HG02852 (cell line): ENCODE measurements around the gene C11orf24.

ENCODE experiments used
- ATAC-seq: cut with Tn5 transposase; IDR thresholded peaks from one replicate; pipeline ENCODE4 v1.9.1; 2021; ENCODE audit warnings: mild to moderate bottlenecking, moderate library complexity; ENCODE audit not compliant: unreplicated experiment

Gene C11orf24

GRCh38 chr11:68271023-68271780 lies 571 bp downstream of the C11orf24 start:
- ATAC-seq = peak; percentile 5

- ATAC-seq = no peak
These were observed 1.4 kb downstream of the C11orf24 start for GRCh38 chr11:68270196-68271022.

GRCh38 chr11:68269414-68270081 lies 2.2 kb downstream of the C11orf24 start:
- ATAC-seq = no peak

- no peak for ATAC-seq
These were observed 3.9 kb downstream of the C11orf24 start for GRCh38 chr11:68267881-68268240.

- ATAC-seq = no peak
These were observed 4.6 kb downstream of the C11orf24 start for GRCh38 chr11:68266936-68267880.

GRCh38 chr11:68266121-68266891 lies 5.5 kb downstream of the C11orf24 start:
- peak; percentile 72 for ATAC-seq

- ATAC-seq = no peak
These were observed 6.8 kb downstream of the C11orf24 start for GRCh38 chr11:68264741-68265540.

- no peak for ATAC-seq
These were observed 7.5 kb downstream of the C11orf24 start for GRCh38 chr11:68264244-68264643.

- no peak for ATAC-seq
These were observed 8.2 kb downstream of the C11orf24 start for GRCh38 chr11:68263444-68264035.

GRCh38 chr11:68262544-68262827 lies 9.3 kb downstream of the C11orf24 start:
- no peak for ATAC-seq

- no peak for ATAC-seq
These were observed 9.8 kb downstream of the C11orf24 start for GRCh38 chr11:68261749-68262543.

GRCh38 chr11:68261006-68261405 lies 10.8 kb downstream of the C11orf24 start:
- no peak for ATAC-seq

GRCh38 chr11:68260484-68260883 lies 11.3 kb downstream of the C11orf24 start:
- no peak for ATAC-seq

GRCh38 chr11:68259122-68259959 lies 12.4 kb downstream of the C11orf24 start:
- no peak for ATAC-seq

- ATAC-seq = no peak
These were observed 13.4 kb downstream of the C11orf24 start for GRCh38 chr11:68258363-68258765.

GRCh38 chr11:68257477-68258362 lies 14.1 kb downstream of the C11orf24 start:
- ATAC-seq = no peak
